SKM-1 treated with dmso at 0.1 percent for 144 hours (cell line): ENCODE data around the gene KCNQ1.
"Not testable (repeated sequence)": the region's sequence is repeated elsewhere in the genome, so short reads cannot be mapped to it uniquely, and the experiment has no call there.

Experiments used
- DNase-seq: peaks from one replicate; lab custom pipeline; 2025; ENCODE audit not compliant: unreplicated experiment; lab: John Stamatoyannopoulos, UW

KCNQ1 gene

DNA sequence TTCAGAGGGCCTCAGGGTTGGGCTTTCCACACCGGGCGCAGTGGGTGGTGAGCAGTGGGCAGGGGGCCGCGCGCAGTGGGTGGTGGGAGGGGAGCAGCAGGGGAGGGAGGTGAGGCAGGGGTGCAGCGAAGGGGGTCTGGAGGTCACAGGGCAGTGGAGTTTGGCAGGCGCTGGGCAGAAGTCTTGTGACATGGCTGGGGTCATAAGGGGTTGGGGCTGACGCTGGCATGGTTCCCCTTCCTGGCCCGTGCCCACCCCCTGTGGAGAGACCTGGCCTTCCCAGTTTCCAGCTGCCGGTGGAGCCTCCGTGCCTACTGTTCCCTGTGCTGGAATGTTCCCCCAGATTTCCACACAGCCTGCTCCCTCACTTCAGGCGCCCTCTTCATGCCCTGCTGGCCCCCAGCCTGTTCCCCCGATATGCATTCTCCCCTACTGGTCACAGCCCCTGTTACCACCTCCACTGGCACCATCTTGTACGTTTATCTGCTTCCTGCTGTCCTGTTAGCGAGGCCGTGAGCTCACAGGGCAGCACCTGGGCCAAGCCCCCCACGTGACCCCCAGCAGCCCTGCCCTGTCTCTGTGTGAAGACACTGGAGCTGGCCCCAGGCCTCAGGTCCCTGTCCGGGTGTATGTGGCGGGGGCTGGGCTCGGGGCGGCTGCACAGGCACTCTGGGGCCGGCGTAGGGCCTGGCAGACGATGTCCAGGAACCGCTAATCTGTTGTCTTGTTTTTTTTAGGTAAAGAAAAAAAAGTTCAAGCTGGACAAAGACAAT is 143.4 kb downstream of the KCNQ1 start:
- no peak for DNase-seq

DNA sequence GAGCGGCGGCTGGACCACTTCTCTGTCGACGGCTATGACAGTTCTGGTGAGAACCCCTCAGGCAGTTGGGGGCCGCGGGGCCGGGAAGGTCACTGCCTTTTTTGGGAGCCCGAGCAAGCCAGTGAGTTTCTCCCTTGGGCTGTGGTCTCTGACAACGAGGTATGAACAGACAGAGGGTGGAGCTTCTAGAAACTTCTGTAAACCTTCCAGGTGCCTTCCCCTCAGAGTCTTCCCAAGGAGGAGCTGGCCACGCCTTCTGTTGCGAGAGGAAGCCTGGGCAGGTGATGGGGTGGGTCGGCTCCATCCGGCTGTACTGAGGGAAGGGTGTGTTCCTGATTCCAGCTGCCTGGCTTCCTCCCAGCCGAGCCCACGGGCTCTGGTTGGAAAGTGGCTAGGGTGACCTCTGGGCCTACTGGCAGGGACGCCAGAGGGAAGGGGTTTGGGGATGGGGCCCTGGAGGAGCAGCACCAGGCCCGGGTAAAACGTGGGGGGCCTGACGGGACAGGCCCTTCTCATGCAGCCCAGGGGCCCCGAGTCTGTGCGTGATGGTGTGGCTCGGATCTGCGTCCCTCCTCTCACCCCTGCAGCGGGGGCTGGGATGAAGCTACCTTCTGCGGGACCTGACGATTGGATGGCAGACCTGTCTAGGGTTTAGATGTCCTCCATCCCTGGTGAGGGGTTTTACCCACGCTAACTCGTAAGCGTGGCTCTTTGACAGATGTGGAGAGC is 144.2 kb downstream of the KCNQ1 start:
- no peak for DNase-seq

DNA sequence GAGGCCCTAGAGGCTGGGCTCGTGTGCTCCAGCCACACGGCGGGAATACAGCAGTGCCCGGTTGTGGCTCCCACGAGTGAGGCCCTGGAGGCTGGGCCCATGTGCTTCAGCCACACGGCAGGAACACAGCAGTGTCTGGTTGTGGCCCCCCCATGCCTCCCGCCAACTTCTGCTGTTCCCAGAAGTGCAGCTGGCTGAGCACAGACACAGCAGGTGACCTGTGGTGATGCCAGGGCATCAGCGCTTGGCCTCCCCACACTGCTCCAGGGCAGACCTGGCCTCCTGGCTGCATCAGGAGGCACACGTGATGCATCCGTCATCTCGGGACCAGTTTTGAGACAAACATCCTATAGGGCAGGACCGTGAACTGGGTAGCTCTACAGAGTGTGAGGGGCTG is 144.7 kb downstream of the KCNQ1 start:
- DNase-seq = no peak

DNA sequence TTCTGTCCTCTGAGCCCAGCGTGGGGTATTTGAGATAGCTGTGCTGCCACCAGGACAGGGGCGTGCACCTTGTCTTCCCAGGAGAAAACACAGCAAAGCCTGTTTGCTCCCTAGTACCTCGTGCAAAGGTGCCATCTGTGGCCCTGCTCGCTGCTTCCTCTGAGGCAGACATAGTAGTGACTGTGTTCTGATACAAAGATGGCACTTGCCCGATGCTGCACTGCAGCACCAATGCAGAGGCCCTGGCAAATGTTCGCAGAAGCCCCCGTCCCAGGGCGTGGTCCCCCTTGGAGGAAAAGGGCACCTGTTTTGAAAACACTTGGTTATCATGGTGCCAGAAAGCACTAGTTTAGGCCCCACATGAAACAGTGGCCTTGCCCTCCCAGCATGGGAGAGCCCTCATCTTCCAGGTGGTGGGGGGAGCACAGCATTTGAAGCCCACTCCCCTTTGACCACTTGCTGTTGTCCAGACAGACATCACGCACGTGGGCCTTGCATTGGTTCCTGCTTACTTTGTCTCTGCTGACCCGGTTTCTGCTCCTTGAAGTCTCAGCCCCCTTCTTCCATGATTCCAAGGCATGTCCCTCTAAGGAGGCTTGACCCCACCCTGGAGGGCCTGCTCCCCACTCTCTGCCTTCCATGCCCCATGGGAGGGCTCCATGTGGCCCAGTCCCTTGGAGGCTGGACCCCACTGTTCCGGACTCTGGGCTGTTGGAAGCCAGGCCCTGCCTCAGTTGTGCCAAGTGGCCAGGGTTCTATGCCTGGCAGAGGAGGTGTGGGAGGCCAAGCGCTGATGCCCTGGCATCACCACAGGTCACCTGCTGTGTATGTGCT is 145.5 kb downstream of the KCNQ1 start:
- no peak for DNase-seq

DNA sequence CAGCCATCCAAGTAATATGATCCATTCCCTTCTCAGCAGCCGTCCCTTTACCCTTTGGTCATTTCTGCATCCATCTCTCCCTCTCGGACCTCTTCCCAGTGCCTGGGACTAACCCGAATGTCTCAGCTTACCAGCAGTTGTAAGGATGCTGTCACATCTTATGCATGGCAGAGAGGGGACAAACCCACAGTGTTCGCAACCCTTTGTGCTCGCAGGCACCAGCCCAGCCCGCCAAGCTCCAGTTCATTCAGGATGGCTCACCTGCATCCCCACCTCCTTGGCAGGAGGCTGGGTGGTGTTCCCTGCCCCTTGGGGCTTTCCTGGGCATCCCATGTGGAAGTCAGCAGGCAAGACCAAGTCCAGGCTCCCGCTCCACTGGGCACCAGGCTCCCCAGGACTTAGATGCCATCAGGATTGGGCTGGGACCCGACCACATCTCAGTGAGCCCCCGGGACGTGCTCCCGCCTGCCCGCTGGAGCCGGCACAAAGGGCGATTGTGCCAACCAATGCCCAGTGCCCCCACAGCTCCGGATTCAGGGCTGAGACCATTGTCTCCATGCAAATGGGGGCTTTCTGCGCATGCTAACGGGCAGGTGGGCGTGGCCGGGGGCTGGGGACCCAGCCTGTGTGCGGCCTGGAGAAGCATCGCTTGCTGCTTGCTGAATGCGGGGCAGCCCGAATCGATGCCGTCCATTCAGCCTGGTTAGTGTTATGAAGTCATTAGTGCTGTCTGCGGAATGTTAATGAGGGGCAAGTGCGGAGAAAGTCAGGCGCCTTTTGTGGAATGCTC is 146.4 kb downstream of the KCNQ1 start:
- no peak for DNase-seq

DNA sequence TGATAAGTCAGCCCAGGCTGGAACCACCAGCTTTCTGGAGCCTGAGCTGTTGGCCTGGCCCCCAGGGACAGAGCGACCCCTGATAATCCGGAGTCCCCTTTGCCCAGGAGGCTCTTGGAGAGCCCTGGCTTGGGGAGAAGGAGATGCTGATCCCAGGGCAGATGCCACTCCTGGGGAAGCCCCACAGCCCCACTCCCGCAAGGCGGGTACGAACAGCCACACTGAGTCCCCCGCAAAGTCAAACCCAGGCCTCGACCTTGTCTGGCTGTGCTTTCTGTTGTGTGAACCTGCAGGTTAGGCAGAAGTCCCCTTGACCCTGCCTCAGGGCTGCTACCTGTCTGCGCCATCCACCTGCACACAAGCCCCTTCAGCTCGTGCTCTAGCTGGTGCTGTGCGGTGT is 147.0 kb downstream of the KCNQ1 start:
- no peak for DNase-seq

DNA sequence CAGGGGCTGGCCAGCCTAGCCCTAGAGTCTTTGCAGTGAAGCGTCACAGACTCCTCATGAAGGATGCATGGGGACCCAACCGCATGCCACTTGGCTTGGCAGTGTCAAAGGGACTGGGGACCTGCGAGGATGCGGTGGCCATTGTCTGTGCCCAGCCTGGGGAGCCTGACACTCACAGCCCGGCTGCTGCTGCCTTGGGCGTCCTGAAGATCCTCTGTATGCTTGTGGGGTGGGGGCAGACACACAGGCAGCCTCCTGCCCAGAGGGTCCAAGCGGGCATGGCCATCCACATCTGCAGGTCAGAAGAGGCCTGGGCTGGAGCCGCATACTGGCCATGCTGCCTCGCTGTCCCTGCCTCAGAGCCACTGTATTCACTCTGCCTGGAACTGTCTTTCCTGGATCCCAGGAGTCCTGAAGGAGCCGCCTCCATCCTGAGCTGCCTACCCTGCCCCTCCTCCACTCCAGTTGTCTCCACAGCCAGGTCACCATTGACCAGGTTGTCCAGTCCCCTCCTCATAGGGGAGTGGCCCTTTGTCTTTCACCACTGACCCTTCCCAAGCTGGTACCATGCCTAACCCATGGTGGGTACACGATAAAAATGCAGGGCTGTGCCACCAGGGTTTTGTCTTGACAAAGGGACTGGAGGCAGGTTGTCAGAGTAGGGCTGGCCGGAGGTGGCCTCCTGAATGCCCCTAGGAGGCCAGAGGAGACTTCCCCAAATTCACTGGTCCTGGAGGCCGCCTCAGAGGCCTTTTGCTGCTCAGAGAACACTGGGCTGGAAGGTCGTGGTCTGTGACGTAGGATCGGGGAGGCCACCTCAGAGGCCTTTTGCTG is 148.0 kb downstream of the KCNQ1 start:
- DNase-seq = no peak

DNA sequence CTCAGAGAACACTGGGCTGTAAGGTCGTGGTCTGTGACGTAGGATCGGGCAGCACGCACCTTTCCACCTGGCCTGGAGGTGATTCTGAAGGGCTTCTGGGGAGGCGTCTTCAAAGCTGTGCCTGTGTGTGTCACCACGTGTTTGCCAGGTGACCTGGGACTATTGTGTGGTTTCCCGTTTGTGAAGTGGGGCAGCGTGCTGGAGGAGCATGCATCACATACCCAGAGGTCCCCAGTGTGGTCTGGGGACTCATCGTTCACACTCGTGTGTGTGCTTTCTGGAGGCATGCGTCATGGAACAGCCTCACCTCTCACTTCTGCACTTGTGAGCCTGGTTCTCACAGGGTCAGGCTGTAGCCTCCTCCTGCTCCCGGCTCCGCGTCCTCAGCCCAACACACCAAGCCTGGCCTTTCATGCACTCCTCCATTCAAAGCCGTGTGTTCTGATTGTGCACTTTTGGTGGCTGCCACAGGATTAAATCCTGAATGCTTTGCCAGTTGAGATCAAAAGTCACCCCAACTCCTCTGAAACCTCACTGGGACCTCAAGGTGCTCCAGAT is 148.7 kb downstream of the KCNQ1 start:
- no peak for DNase-seq

DNA sequence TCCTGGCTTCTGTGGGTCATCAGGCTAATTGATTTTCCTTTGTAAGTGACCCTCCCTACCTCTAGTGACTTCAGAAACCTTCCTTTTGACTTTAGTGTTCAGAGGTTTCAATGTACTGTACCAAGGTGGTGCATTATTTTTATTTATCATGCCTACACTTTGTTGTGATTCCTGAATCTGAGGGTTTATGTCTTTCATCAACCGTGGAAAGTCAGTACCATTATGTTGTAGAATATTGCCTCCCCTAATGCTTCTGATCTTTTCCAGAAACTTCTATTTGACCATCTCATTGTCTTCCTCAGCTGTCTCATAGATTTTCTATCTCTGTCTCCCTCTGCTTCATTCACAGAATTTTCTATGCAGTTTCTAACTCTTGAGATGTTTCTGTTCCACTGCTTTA is 149.5 kb downstream of the KCNQ1 start:
- DNase-seq = no peak

DNA sequence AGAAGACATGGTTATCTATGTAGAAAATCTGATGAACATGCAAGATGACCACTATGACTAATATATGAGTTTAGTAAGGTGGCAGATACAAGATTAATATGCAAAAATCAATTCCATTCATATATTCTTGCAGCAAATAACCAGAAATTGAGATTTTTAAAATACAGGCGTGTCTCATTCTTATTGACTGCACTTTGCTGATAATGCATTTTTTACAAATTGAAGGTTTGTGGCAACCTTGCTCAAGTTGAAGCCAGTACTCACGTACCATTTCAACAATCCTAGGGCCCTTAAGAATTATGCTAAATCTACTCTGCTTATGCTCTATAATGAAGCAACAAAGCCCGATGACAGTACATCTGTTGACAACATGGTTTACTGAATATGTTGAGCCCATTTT is 150.4 kb downstream of the KCNQ1 start:
- DNase-seq = no peak

DNA sequence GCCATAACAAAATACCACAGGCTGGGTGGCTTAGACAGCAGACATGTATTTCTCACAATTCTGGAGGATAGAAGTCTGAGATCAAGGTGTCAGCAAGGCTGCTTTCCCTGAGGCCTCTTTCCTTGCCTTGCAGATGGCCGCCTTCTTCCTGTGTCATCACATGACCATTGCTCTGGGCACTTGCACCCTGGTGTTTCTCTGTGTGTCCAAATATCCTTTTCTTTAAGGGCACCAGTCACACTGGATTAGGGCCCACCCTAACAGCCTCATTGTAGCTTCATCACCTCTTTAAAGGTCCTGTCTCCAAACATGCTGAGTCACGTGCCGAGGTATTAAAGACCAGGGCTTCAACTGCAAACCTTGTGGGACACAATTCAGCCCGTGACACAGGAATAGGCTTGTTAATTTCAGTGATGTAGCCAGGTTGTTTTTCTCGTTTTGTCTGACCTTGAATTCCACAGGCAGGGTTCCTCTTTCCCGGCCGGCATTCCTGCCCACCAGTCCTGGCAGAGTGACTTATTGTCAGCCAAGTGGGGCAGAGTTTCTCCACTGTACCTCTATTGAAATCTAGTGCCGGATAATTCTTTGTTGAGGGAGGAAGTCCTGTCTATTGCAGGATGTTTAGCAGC is 154.9 kb downstream of the KCNQ1 start:
- no peak for DNase-seq

DNA sequence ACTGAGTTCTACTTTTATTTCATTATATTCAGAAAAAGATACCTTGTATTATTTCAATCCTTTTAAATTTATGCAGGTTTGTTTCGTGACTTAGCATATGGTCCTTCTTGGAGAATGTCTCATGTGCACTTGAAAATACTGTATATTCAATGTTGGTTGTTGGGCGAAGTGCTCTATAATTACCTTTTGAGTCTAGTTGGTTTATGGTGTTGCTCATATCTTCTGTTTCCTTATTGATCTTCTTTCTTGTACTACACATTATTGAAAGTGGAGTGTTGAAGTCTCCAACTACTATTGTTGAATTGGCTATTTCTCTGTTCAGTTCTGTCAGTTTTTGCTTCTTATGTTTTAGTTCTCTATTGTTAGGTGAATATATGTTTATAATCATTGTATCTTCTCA is 164.5 kb downstream of the KCNQ1 start:
- DNase-seq = no peak

DNA sequence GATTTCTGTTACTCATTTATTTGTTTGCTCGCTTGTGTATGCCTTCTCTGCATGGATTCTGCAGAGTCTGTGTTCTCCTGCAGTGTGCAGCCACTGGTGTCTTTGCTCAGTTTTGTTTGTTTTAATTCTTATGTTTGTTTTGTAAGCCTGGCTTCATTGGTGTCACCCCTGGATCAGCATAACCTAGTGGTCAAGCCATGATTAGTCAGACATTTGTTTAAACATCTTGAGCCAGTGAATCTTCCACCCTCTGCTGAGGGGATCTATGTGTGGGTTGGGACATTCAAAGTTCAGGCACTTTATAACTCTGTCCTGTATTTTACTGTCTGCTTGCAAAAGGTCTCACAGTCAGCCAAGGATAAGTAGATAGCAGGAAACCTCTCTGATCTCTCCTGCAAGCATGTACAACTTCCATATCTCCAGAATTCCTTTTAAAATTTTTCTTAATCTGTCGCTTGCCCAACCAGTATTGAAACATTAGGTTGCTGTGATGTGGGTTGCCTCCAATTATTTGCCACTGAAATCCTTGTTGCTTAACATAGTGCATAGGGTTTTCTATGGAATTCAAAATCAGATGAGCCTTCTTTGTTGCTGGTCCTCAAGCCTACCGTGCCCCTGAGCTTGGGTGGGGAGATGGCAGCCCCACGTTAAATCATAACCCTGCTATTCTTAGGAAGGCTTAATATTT is 168.2 kb downstream of the KCNQ1 start:
- no peak for DNase-seq

DNA sequence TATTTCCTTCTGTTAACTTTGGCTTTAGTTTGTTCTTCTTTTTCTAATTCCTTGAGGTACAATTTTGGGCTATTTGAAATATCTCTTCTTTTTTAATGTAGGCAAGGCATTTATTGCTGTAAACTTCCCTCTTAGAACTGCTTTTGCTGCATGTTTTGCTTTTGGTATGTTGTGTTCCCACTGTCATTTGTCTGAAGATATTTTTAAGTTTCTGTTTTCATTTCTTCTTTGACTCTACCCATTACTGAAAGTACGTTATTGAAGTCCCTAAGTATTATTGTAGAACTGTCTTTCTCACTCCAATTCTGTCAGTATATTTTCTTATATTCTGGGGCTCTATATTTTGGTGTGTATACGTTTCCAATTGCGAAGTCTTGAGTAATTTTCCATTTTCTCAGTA is 177.1 kb downstream of the KCNQ1 start:
- no peak for DNase-seq

DNA sequence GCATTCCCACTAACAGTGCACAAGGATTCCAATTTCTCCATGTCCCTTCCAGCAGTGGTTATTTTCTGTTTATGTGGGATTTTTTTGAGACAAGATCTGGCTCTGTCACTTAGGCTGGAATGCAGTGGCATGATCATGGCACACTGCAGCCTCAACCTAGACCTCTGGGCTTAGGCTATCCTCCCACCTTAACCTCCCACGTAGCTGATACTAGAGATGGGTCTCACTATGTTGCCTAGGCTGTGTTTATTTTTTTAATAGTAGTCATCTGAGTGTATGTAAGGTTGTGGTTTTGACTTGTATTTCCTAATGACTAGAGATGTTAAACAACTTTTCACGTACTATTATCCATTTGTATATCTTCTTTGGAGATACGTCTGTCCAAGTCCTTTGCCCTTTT is 180.4 kb downstream of the KCNQ1 start:
- no peak for DNase-seq

DNA sequence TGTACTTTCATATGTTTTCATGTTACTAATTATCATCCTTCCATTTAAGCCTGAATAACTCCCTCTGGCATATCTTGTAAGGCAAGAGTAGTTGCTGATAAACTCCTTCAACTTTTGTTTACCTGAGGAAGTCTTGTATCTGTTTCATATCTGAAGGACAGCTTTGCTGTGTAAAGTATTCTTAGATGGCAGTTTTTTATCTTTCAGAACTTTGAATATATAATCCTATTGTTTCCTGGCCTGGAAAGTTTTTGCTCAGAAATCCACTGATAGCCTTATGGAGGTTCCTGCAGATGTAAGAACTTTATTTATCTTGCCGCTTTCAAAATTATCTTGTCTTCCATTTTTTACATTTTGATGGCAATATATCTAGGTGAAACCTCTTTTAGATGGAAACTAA is 185.9 kb downstream of the KCNQ1 start:
- no peak for DNase-seq

DNA sequence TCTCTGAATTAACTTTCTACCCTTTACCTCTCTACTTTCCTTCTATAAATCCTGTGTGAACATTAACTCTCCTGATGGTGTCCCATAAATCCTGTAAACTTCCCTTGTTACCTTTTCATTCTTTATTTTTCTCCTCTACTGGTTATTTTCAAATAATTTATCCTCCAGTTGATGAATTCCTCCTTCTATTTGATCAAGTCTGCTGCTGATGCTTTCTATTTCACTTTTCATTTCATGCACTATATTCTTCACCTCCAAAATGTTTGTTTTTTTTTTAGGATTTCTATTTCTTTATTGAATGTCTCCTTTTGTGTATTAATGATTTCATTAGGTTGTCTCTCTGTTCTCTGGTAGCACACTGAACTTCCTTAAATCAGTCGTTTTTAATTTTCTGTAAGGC is 186.4 kb downstream of the KCNQ1 start:
- DNase-seq = no peak

DNA sequence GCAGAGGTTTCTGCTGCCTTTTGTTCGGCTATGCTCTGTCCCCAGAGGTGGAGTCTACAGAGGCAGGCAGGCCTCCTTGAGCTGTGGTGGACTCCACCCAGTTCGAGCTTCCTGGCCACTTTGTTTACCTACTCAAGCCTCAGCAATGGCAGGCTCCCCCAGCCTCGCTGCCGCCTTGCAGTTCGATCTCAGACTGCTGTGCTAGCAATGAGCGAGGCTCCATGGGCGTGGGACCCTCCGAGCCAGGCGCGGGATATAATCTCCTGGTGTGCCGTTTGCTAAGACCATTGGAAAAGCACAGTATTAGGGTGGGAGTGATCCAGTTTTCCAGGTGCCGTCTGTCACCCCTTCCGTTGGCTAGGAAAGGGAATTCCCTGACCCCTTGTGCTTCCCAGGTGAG is 195.0 kb downstream of the KCNQ1 start:
- DNase-seq = not testable (repeated sequence)

DNA sequence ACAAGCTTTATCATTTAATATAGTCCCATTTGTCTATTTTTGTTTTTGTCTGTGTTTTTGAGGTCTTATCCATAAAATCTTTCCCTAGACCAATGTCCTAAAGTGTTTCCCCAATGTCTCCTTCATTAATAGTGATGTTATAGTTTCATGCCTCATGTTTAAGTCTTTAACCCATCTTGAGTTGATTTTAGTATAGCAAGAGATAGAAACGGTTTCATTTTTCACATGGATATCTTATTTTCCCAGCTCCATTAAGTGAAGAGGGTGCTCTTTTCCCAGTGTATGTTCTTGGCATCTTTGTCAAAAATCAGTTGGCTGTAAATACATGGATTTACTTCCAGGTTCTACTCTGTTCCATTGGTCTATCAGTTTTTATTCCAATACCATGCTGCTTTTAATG is 196.8 kb downstream of the KCNQ1 start:
- DNase-seq = no peak
